Suprapubic skin (tissue), 4 donors: ENCODE measurements around the gene TSPAN18. TPM values are rescaled to one million over a fixed set of nuclear protein-coding genes. Genes with fewer than 3 reads are reported as not detected.

Experiments used
- DNase-seq, 2 donors: peaks; one replicate each; pipeline ENCODE4 v3.0.0-alpha.2; 2019; ENCODE audit warnings: low spot score in 2 of 2
- H3K27ac ChIP-seq: fragments of 200-600 bp; sonication (generic); one replicate; pipeline ENCODE4 v1.5.1; 2019
- H3K27me3 ChIP-seq: fragments of 200-600 bp; sonication (generic); one replicate; pipeline ENCODE4 v1.5.1; 2019
- H3K36me3 ChIP-seq: fragments of 200-600 bp; sonication (generic); one replicate; pipeline ENCODE4 v1.5.1; 2019
- H3K4me1 ChIP-seq: fragments of 200-600 bp; sonication (generic); one replicate; pipeline ENCODE4 v1.5.1; 2019
- H3K4me3 ChIP-seq: fragments of 200-600 bp; sonication (generic); one replicate; pipeline ENCODE4 v1.5.1; 2019; ENCODE audit warnings: mild to moderate bottlenecking
- H3K9me3 ChIP-seq: fragments of 200-600 bp; sonication (generic); one replicate; pipeline ENCODE4 v1.5.1; 2019
- EP300 ChIP-seq: sonication (generic); formaldehyde crosslinking; IDR thresholded peaks from one replicate; pipeline ENCODE4 v1.6.1; 2017; ENCODE audit warnings: antibody characterized with exemption
- POLR2A ChIP-seq, 2 donors: fragments of 450-650 bp; IDR thresholded peaks; one replicate each; pipeline ENCODE4 v1.6.1; 2017; ENCODE audit warnings: antibody characterized with exemption in 2 of 2, mild to moderate bottlenecking in 2 of 2, moderate library complexity in 2 of 2
- POLR2AphosphoS5 ChIP-seq, 3 donors: sonication (generic); formaldehyde crosslinking; IDR thresholded peaks; one replicate each; pipeline ENCODE4 v1.6.1; 2017; ENCODE audit warnings: antibody characterized with exemption in 3 of 3
- WGBS: methylation state at CpG from one replicate; pipeline ENCODE4 v1.1.5; 2018; 5-methylcytosine and 5-hydroxymethylcytosine counted together
- total RNA-seq, 4 donors: library from RNA; depleted of rRNA; stranded (reverse); fragments of >200 nt; gene quantifications; one replicate each; pipeline ENCODE4 v1.1.0, GENCODE V29; 2016
- TF ChIP-seq, protein P1 (sequence below), 2 donors: fragments of 200-600 bp in 1 of 2; fragments of 450-650 bp in 1 of 2; sonication (generic) in 1 of 2; IDR thresholded peaks; one replicate each; pipeline ENCODE4 v1.5.1; 2016 to 2019; ENCODE audit warnings: antibody characterized with exemption in 2 of 2, mild to moderate bottlenecking in 1 of 2, moderate library complexity in 1 of 2

Gene TSPAN18
- total RNA-seq, 4 donors from 2014 or later, result 1.3 to 5.1 (median 3.9) TPM

- Histone ChIP-seq H3K36me3 (no peaks in the 10 kb centered on the region), H3K27ac (no peak overlapping the region), H3K9me3 (no peaks in the 10 kb centered on the region), H3K4me3 (no peak overlapping the region), H3K27me3 (no peaks in the 10 kb centered on the region), H3K4me1 (peaks cover 5% of the 10 kb centered on the region)
- DNase-seq, result no peak
- WGBS, result 94% methylated on average over 4 of the region's 4 CpGs
- TF ChIP-seq, protein P1, sequence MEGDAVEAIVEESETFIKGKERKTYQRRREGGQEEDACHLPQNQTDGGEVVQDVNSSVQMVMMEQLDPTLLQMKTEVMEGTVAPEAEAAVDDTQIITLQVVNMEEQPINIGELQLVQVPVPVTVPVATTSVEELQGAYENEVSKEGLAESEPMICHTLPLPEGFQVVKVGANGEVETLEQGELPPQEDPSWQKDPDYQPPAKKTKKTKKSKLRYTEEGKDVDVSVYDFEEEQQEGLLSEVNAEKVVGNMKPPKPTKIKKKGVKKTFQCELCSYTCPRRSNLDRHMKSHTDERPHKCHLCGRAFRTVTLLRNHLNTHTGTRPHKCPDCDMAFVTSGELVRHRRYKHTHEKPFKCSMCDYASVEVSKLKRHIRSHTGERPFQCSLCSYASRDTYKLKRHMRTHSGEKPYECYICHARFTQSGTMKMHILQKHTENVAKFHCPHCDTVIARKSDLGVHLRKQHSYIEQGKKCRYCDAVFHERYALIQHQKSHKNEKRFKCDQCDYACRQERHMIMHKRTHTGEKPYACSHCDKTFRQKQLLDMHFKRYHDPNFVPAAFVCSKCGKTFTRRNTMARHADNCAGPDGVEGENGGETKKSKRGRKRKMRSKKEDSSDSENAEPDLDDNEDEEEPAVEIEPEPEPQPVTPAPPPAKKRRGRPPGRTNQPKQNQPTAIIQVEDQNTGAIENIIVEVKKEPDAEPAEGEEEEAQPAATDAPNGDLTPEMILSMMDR (IDR thresholded peaks at IDR 0.05), result no peak
- TF ChIP-seq POLR2A (IDR thresholded peaks at IDR 0.05) (no peak), EP300 (no peak), POLR2AphosphoS5 (IDR thresholded peaks at IDR 0.05) (no peak)
These were observed 154.2 kb downstream of the TSPAN18 start for GRCh38 chr11:44880953-44881352.

- 50% methylated on average over 4 of the region's 6 CpGs for WGBS
These were observed 156.5 kb downstream of the TSPAN18 start for GRCh38 chr11:44883277-44883676.

DNA sequence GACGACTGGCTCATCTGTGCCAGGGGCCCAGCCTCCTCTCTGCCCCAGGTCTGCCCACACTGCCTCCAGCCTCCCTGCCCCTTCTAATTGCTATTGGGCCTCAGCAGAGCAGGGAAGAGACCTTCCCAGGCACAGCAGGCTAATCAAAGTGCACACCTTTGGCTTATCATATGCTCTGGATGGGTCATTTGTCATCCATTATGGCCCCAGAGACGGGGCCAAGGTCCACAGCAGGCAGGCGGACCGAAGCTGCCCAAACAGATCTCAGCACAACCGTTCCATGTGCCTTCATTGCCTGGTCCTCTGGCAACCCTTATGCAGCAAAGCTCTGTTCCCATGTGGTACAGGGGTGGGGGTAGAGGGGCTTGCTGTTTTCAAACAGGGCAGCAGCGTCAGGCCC, 157.3 kb downstream of the TSPAN18 start:
- WGBS, result 87% methylated on average over 6 of the region's 6 CpGs
- DNase-seq, result no peak
- Histone ChIP-seq H3K9me3 (no peaks in the 10 kb centered on the region), H3K27ac (no peak overlapping the region), H3K4me3 (no peak overlapping the region), H3K27me3 (no peaks in the 10 kb centered on the region), H3K4me1 (peaks cover 12% of the 10 kb centered on the region), H3K36me3 (no peaks in the 10 kb centered on the region)
- no peak for TF ChIP-seq POLR2A (IDR thresholded peaks at IDR 0.05)
- TF ChIP-seq EP300, result no peak
- TF ChIP-seq POLR2AphosphoS5 (IDR thresholded peaks at IDR 0.05), result no peak
- TF ChIP-seq, protein P1 (IDR thresholded peaks at IDR 0.05), result no peak

More at GRCh38 chr11:44883277-44883676, 156.5 kb downstream of the TSPAN18 start:
- H3K27me3 ChIP-seq, result no peaks in the 10 kb centered on the region
- no peak overlapping the region for H3K4me3 ChIP-seq
- H3K27ac ChIP-seq, result no peak overlapping the region
- no peaks in the 10 kb centered on the region for H3K36me3 ChIP-seq
- no peak for DNase-seq
- H3K9me3 ChIP-seq, result no peaks in the 10 kb centered on the region
- no peak for TF ChIP-seq EP300
- no peak for TF ChIP-seq POLR2AphosphoS5 (IDR thresholded peaks at IDR 0.05)
- TF ChIP-seq, protein P1 (IDR thresholded peaks at IDR 0.05), result no peak
- no peak for TF ChIP-seq POLR2A (IDR thresholded peaks at IDR 0.05)
- peaks cover 12% of the 10 kb centered on the region for H3K4me1 ChIP-seq

DNA sequence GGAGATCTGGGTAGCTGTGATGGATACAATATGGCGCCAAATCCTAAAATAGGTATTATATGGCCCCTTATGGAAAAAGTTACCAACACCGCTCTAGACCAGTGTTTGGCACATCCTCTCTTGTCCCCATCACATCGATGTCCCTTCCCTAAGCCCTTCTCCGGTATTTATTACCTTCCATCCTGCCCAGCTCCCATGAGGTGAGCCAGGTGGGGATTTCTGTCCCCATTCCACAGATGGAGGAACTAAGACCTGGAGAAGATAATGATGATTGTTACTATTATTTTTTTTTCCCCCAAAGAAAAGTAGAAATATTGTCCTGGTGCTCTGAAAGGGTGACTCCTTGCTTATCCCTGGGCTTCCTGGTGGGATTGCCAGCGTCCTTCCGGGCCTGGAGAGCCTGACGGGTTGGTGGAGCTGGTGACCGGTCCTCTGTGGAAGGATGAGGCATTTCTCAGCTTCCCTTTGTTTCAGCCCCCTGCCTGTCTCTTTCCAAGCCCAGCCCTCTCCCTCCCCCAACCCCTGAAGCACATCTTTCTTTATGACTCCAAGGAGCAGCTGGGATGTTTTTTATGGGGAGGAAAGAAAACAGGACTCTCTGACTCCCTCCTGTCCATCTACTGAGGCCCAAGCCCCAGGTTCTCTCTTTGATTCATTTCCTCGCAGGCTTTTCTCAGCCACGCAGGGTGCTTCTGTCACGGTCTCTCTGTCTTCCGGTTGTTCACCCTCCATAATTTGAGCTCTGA, 158.5 kb downstream of the TSPAN18 start:
- no peak for DNase-seq
- Histone ChIP-seq H3K4me3 (no peak overlapping the region), H3K4me1 (peaks cover 12% of the 10 kb centered on the region), H3K27ac (no peak overlapping the region), H3K27me3 (no peaks in the 10 kb centered on the region), H3K9me3 (no peaks in the 10 kb centered on the region), H3K36me3 (no peaks in the 10 kb centered on the region)
- WGBS, result 89% methylated on average over 12 of the region's 12 CpGs
- TF ChIP-seq POLR2A (IDR thresholded peaks at IDR 0.05), result no peak
- TF ChIP-seq, protein P1 (IDR thresholded peaks at IDR 0.05), result no peak
- TF ChIP-seq POLR2AphosphoS5 (IDR thresholded peaks at IDR 0.05), result no peak

GRCh38 chr11:44885919-44886789, 159.4 kb downstream of the TSPAN18 start:
- peaks cover 12% of the 10 kb centered on the region for H3K4me1 ChIP-seq
- H3K27ac ChIP-seq, result no peak overlapping the region
- H3K9me3 ChIP-seq, result no peaks in the 10 kb centered on the region
- H3K27me3 ChIP-seq, result no peaks in the 10 kb centered on the region
- TF ChIP-seq EP300, result no peak
- no peak for TF ChIP-seq POLR2A (IDR thresholded peaks at IDR 0.05)
- TF ChIP-seq, protein P1 (IDR thresholded peaks at IDR 0.05), result no peak
- no peak for TF ChIP-seq POLR2AphosphoS5 (IDR thresholded peaks at IDR 0.05)
- no peak overlapping the region for H3K4me3 ChIP-seq
- H3K36me3 ChIP-seq, result no peaks in the 10 kb centered on the region
- no peak for DNase-seq
- WGBS, result 81% methylated on average over 11 of the region's 13 CpGs
